Stimulated activated effector memory CD8-positive, alpha-beta T cell treated with anti-CD3 and anti-CD28 coated beads, Interleukin-12 subunit alpha, Interleukin-12 subunit beta, amount 100 ng/mL, for 72 hours (primary cell): ENCODE measurements around the gene THSD4.

Experiments
- ATAC-seq: fragments of 150-1000 bp; cut with Tn5 transposase; 2 replicates; pipeline ENCODE4 v1.10.0; 2021
- DNase-seq, 2 donors: peaks; one replicate each; pipeline ENCODE4 v3.0.0; 2021 to 2022; ENCODE audit warnings: low spot score in 2 of 2
- H3K27ac Mint-ChIP-seq: one replicate; pipeline ENCODE4 v1.8.0; 2022; ENCODE audit warnings: mild to moderate bottlenecking, mixed read lengths
- H3K36me3 Mint-ChIP-seq: one replicate; pipeline ENCODE4 v1.8.0; 2022; ENCODE audit warnings: mild to moderate bottlenecking, mixed read lengths
- H3K4me1 Mint-ChIP-seq: one replicate; pipeline ENCODE4 v1.8.0; 2022; ENCODE audit warnings: mixed read lengths
- H3K4me3 Mint-ChIP-seq: one replicate; pipeline ENCODE4 v1.8.0; 2022; ENCODE audit warnings: mild to moderate bottlenecking, mixed read lengths
- H3K9me3 Mint-ChIP-seq: one replicate; pipeline ENCODE4 v1.8.0; 2022; ENCODE audit warnings: mixed read lengths

The THSD4 gene

DNA sequence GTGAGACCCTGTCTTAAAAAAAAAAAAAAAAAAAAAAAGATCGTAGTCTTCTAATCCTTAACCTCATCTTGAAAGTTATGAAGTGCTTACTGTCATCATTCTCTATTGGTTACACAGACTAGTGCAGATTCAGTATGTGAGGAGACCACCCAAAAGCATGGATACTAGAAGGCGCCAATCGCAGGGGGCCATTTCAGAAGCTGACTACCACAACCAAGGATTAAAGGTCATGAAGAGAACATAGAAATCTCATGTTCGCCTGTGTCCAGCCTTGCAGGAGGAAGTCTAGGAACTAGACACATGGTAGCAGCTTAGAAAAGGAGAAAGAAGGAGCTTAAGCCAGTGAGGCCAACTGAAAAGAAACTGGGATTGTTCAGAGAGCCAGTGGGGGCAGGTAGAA is 207.8 kb downstream of the THSD4 start:
- H3K36me3 Mint-ChIP-seq, result no peaks in the 10 kb centered on the region
- no peaks in the 10 kb centered on the region for H3K4me1 Mint-ChIP-seq
- no peak overlapping the region for H3K4me3 Mint-ChIP-seq
- no peaks in the 10 kb centered on the region for H3K9me3 Mint-ChIP-seq
- ATAC-seq (no peak), DNase-seq (no peak)
- no peak overlapping the region for H3K27ac Mint-ChIP-seq

DNA sequence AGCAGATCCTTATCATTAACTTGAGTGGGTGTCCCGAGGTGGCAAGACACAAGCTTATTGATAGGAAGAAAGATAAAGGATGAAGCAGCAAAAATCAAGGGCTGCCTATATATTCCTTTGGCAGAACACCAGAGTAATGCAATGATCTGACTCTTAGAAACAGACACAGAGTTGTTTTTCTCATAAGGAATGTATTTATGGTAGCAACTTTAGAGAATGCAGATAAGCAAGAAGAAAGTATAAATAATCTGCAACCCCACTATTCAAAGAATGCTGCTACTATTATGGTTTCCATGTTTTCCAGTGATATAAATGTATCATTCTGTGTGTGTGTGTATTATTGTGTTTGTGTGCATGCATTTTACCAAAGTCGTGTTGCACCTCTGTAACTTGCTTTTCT is 208.3 kb downstream of the THSD4 start:
- Mint-ChIP-seq H3K4me3 (no peak overlapping the region), H3K4me1 (no peaks in the 10 kb centered on the region), H3K9me3 (no peaks in the 10 kb centered on the region), H3K36me3 (no peaks in the 10 kb centered on the region), H3K27ac (no peak overlapping the region)
- DNase-seq, result no peak
- no peak for ATAC-seq

- H3K4me3 Mint-ChIP-seq, result no peak overlapping the region
- DNase-seq (no peak), ATAC-seq (no peak)
Measured at GRCh38 chr15:71325481-71325880, 210.2 kb downstream of the THSD4 start.

GRCh38 chr15:71328453-71328852 is 213.2 kb downstream of the THSD4 start:
- no peaks in the 10 kb centered on the region for H3K9me3 Mint-ChIP-seq
- no peaks in the 10 kb centered on the region for H3K4me1 Mint-ChIP-seq
- no peak overlapping the region for H3K27ac Mint-ChIP-seq
- no peak overlapping the region for H3K4me3 Mint-ChIP-seq
- no peak for DNase-seq
- no peak for ATAC-seq
- no peaks in the 10 kb centered on the region for H3K36me3 Mint-ChIP-seq

More at GRCh38 chr15:71325481-71325880, 210.2 kb downstream of the THSD4 start:
- Mint-ChIP-seq H3K9me3 (no peaks in the 10 kb centered on the region), H3K4me1 (no peaks in the 10 kb centered on the region), H3K36me3 (no peaks in the 10 kb centered on the region), H3K27ac (no peak overlapping the region)

DNA sequence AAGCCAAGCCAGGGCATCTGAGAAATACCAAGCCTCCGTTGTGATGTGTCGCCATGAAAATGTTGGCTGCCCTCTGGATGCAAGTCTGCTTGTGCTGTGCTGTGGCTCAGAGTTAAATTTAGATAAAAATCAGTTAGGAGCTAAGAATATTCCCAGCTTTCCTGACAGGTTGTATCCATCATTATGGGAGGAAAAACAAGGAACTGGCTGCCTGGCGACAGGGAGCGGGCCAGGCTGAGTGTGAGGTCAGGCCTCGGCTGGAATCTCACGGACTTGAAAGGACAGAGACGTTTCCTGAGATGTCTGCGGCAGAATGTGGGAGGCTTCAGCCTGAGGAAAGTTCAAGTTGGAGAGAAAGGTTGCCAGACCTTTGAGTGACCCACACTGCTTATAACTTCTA is 213.8 kb downstream of the THSD4 start:
- ATAC-seq, result no peak
- no peak for DNase-seq
- H3K4me3 Mint-ChIP-seq, result no peak overlapping the region
- no peaks in the 10 kb centered on the region for H3K9me3 Mint-ChIP-seq
- no peaks in the 10 kb centered on the region for H3K4me1 Mint-ChIP-seq
- H3K36me3 Mint-ChIP-seq, result no peaks in the 10 kb centered on the region
- no peak overlapping the region for H3K27ac Mint-ChIP-seq

GRCh38 chr15:71329497-71330260 is 214.4 kb downstream of the THSD4 start:
- H3K36me3 Mint-ChIP-seq, result no peaks in the 10 kb centered on the region
- DNase-seq, result no peak
- H3K9me3 Mint-ChIP-seq, result no peaks in the 10 kb centered on the region
- no peak overlapping the region for H3K4me3 Mint-ChIP-seq
- no peaks in the 10 kb centered on the region for H3K4me1 Mint-ChIP-seq
- no peak overlapping the region for H3K27ac Mint-ChIP-seq
- ATAC-seq, result peak; percentile 47

GRCh38 chr15:71330638-71331162 is 215.4 kb downstream of the THSD4 start:
- Mint-ChIP-seq H3K4me3 (no peak overlapping the region), H3K27ac (no peak overlapping the region), H3K4me1 (no peaks in the 10 kb centered on the region), H3K36me3 (no peaks in the 10 kb centered on the region), H3K9me3 (no peaks in the 10 kb centered on the region)
- ATAC-seq (no peak), DNase-seq (no peak)

DNA sequence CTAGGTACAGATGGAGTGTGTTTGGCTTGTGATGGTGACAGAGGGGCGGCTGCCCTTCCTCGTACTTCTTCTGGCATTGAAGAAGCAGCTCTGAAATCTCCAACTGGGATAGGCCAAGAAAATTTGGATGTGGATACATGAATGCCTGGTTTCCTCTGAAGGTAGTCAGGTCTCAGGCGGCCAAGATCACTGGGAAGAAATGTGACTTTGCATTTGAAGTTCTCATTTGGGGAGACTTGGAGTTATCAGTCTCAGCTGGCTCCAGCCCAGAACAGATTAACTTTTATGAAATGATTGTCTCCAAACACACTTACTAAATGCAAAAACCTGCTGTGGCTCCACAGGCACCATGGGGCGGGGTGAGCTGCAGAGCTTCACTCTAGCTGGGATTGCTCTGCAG is 215.9 kb downstream of the THSD4 start:
- no peaks in the 10 kb centered on the region for H3K36me3 Mint-ChIP-seq
- H3K27ac Mint-ChIP-seq, result no peak overlapping the region
- no peak overlapping the region for H3K4me3 Mint-ChIP-seq
- H3K9me3 Mint-ChIP-seq, result no peaks in the 10 kb centered on the region
- no peaks in the 10 kb centered on the region for H3K4me1 Mint-ChIP-seq
- no peak for DNase-seq
- no peak for ATAC-seq

DNA sequence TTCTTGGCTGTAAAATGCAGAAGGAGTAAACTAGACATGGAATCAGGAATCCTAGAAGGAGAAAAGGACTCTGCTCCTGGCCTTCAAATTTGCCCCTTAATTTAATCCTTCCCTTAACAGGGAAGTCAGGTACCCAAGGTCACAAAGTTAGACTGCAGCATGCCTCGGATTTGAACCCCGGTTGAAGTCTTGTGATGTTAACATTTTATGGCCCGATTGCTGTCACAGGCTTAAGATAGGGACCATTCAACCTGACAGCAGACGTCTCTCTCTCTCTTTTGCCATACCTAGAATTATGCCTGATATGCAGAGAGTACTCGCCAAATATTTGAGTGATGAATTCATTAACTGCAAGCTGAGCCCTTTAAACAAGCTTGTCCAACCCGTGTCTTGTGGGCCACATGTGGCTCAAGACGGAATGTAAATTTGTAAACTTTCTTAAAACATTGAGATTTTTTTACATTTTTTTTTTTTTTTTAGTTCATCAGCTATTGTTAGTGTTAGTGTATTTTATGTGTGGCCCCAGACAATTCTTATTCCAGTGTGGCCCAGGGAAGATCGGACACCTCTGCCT is 217.2 kb downstream of the THSD4 start:
- Mint-ChIP-seq H3K4me1 (no peaks in the 10 kb centered on the region), H3K9me3 (no peaks in the 10 kb centered on the region), H3K36me3 (no peaks in the 10 kb centered on the region), H3K27ac (no peak overlapping the region), H3K4me3 (no peak overlapping the region)
- DNase-seq (no peak), ATAC-seq (no peak)

- no peaks in the 10 kb centered on the region for H3K36me3 Mint-ChIP-seq
- ATAC-seq (no peak), DNase-seq (no peak)
- H3K9me3 Mint-ChIP-seq, result no peaks in the 10 kb centered on the region
- no peak overlapping the region for H3K27ac Mint-ChIP-seq
- H3K4me3 Mint-ChIP-seq, result no peak overlapping the region
- H3K4me1 Mint-ChIP-seq, result no peaks in the 10 kb centered on the region
Measured at GRCh38 chr15:71333136-71333700, 217.9 kb downstream of the THSD4 start.

GRCh38 chr15:71333839-71334238 is 218.6 kb downstream of the THSD4 start:
- H3K4me1 Mint-ChIP-seq, result no peaks in the 10 kb centered on the region
- H3K27ac Mint-ChIP-seq, result no peak overlapping the region
- no peak overlapping the region for H3K4me3 Mint-ChIP-seq
- peak; percentile 61 for ATAC-seq
- no peaks in the 10 kb centered on the region for H3K36me3 Mint-ChIP-seq
- no peaks in the 10 kb centered on the region for H3K9me3 Mint-ChIP-seq
- no peak for DNase-seq

GRCh38 chr15:71334434-71334833 is 219.2 kb downstream of the THSD4 start:
- Mint-ChIP-seq H3K36me3 (no peaks in the 10 kb centered on the region), H3K27ac (no peak overlapping the region), H3K4me3 (no peak overlapping the region), H3K9me3 (no peaks in the 10 kb centered on the region), H3K4me1 (no peaks in the 10 kb centered on the region)
- DNase-seq (no peak), ATAC-seq (no peak)

DNA sequence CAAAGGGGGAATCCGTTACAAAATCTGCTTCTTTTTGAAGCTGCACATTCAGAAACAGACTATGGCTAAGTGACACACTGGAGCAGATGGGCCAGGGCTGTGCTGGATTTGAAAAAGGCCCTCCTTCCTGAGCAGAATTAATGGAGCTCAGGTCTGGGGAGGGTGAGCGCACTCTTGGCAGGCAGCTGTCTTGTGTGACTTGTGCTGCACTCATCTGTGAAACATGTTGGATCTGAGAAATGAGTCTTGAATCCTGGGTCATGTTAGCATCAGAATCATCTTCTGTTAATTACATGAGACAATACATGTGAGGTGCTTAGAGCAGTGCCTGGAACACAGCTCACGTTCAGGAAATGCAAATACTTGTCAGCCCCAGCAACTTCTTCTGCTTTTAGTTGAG is 219.6 kb downstream of the THSD4 start:
- no peaks in the 10 kb centered on the region for H3K36me3 Mint-ChIP-seq
- no peak for ATAC-seq

DNA sequence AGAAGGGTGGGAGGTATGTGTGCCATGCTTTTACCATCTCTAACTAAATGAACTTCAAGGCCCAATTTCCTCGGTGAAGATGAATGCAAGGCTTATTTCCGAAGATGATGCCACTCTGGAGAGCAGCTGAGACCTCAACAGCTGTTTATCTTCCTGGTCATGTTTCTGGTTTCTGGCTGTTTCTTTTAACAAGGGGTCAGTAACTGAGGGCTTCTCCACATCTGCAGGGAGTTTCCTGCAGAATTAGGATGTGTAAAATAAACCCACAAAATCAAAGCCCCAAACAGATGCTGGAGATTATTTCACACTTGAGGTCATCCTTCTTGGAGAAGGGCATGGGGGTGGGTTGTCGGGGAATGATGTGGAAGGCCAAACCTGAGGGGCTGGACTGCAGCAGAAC is 220.3 kb downstream of the THSD4 start:
- Mint-ChIP-seq H3K4me1 (no peaks in the 10 kb centered on the region), H3K36me3 (no peaks in the 10 kb centered on the region), H3K9me3 (no peaks in the 10 kb centered on the region), H3K27ac (no peak overlapping the region), H3K4me3 (no peak overlapping the region)
- ATAC-seq, result no peak
- DNase-seq, result no peak

More for the DNA sequence above, 219.6 kb downstream of the THSD4 start:
- H3K4me1 Mint-ChIP-seq, result no peaks in the 10 kb centered on the region
- H3K27ac Mint-ChIP-seq, result no peak overlapping the region
- no peak overlapping the region for H3K4me3 Mint-ChIP-seq
- H3K9me3 Mint-ChIP-seq, result no peaks in the 10 kb centered on the region
- no peak for DNase-seq

- H3K27ac Mint-ChIP-seq, result no peak overlapping the region
- no peaks in the 10 kb centered on the region for H3K36me3 Mint-ChIP-seq
- H3K4me3 Mint-ChIP-seq, result no peak overlapping the region
- ATAC-seq, result no peak
- no peaks in the 10 kb centered on the region for H3K4me1 Mint-ChIP-seq
- no peaks in the 10 kb centered on the region for H3K9me3 Mint-ChIP-seq
- DNase-seq, result no peak
Measured at GRCh38 chr15:71336671-71337070, 221.4 kb downstream of the THSD4 start.
